ENCODE data around the gene KCNH2.

The KCNH2 gene

DNA sequence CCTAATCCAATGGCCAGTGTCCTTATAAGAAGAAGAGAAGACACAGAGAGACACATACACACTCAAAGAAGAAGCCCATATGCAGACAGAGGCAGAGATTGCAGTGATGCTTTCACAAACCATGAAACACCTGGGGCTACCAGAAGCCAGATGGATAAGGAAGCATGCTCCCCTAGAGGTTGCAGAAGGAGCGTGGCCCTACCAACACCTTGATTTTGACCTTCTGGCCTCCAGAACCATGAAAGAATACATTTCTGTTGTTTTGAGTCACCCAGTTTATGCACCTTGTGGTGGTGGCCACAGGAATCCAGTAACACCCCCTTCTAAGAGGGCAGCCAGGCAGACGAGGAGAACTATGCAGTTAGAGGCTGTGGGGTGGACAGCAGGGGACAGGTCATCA lies 82.3 kb downstream of the KCNH2 start:
- ChIA-PET POLR2A (no interaction called here), CTCF (no interaction called here)
- TF ChIP-seq FOXA1 (IDR thresholded peaks at IDR 0.05): no peak
- no peak for TF ChIP-seq SUZ12 (IDR thresholded peaks at IDR 0.05)
- TF ChIP-seq BHLHE40 (IDR thresholded peaks at IDR 0.05; ENCODE audit: borderline replicate concordance): no peak
- no peak for TF ChIP-seq TARDBP (IDR thresholded peaks at IDR 0.05)
- no peak for TF ChIP-seq FOXK2 (IDR thresholded peaks at IDR 0.05)
- TF ChIP-seq FOXM1 (IDR thresholded peaks at IDR 0.05; ENCODE audit: borderline replicate concordance): no peak
- no peak for TF ChIP-seq ARNT (IDR thresholded peaks at IDR 0.05)
- TF ChIP-seq HDGF (IDR thresholded peaks at IDR 0.05; ENCODE audit: borderline replicate concordance): no peak
- TF ChIP-seq LEF1 (IDR thresholded peaks at IDR 0.05; ENCODE audit: borderline replicate concordance): no peak
- TF ChIP-seq, protein P1, sequence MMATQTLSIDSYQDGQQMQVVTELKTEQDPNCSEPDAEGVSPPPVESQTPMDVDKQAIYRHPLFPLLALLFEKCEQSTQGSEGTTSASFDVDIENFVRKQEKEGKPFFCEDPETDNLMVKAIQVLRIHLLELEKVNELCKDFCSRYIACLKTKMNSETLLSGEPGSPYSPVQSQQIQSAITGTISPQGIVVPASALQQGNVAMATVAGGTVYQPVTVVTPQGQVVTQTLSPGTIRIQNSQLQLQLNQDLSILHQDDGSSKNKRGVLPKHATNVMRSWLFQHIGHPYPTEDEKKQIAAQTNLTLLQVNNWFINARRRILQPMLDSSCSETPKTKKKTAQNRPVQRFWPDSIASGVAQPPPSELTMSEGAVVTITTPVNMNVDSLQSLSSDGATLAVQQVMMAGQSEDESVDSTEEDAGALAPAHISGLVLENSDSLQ (IDR thresholded peaks at IDR 0.05): no peak
- no peak for DNase-seq (ENCODE audit: extremely low spot score)

All from HEK293T (cell line).